GM21390 (cell line): Measurements from ENCODE around the gene TMEM117.
"Not testable (repeated sequence)": the region's sequence is repeated elsewhere in the genome, so short reads cannot be mapped to it uniquely, and the experiment has no call there.

Experiments
- ATAC-seq: cut with Tn5 transposase; IDR thresholded peaks from one replicate; pipeline ENCODE4 v1.9.1; 2021; ENCODE audit not compliant: unreplicated experiment

Gene TMEM117

GRCh38 chr12:44367136-44367535 lies 531.3 kb downstream of the TMEM117 start:
- no peak for ATAC-seq

- no peak for ATAC-seq
Observed at GRCh38 chr12:44367916-44368315, 532.0 kb downstream of the TMEM117 start.

GRCh38 chr12:44369998-44370397 lies 534.1 kb downstream of the TMEM117 start:
- ATAC-seq: no peak

GRCh38 chr12:44370982-44371381 lies 535.1 kb downstream of the TMEM117 start:
- no peak for ATAC-seq

- no peak for ATAC-seq
Observed at GRCh38 chr12:44372259-44372658, 536.4 kb downstream of the TMEM117 start.

GRCh38 chr12:44375694-44376093 lies 539.8 kb downstream of the TMEM117 start:
- ATAC-seq: peak; percentile 61

- no peak for ATAC-seq
Observed at GRCh38 chr12:44377443-44378187, 541.7 kb downstream of the TMEM117 start.

GRCh38 chr12:44379113-44379512 lies 543.2 kb downstream of the TMEM117 start:
- ATAC-seq: not testable (repeated sequence)

- no peak for ATAC-seq
Observed at GRCh38 chr12:44379831-44380230, 544.0 kb downstream of the TMEM117 start.

GRCh38 chr12:44380861-44381260 lies 545.0 kb downstream of the TMEM117 start:
- no peak for ATAC-seq

- no peak for ATAC-seq
Observed at GRCh38 chr12:44381341-44381740, 545.5 kb downstream of the TMEM117 start.

- no peak for ATAC-seq
Observed at GRCh38 chr12:44384136-44384535, 548.3 kb downstream of the TMEM117 start.

- no peak for ATAC-seq
Observed at GRCh38 chr12:44385964-44386363, 550.1 kb downstream of the TMEM117 start.

- ATAC-seq: no peak
Observed at GRCh38 chr12:44387581-44387980, 551.7 kb downstream of the TMEM117 start.

GRCh38 chr12:44389038-44389437 lies 553.2 kb downstream of the TMEM117 start:
- ATAC-seq: no peak

- no peak for ATAC-seq
Observed at GRCh38 chr12:44389896-44390295, 554.0 kb downstream of the TMEM117 start.

GRCh38 chr12:44397631-44398030 lies 561.8 kb downstream of the TMEM117 start:
- no peak for ATAC-seq

GRCh38 chr12:44403185-44403584 lies 567.3 kb downstream of the TMEM117 start:
- no peak for ATAC-seq

- no peak for ATAC-seq
Observed at GRCh38 chr12:44405297-44405696, 569.4 kb downstream of the TMEM117 start.

- no peak for ATAC-seq
Observed at GRCh38 chr12:44422559-44422958, 586.7 kb downstream of the TMEM117 start.

- ATAC-seq: no peak
Observed at GRCh38 chr12:44428825-44429224, 592.9 kb downstream of the TMEM117 start.

GRCh38 chr12:44431647-44432343 lies 595.9 kb downstream of the TMEM117 start:
- peak; percentile 89 for ATAC-seq
